PC-9 (cell line): ENCODE measurements around the gene ZNF655.

Experiments
- CTCF ChIP-seq: fragments of 200-600 bp; sonication (generic); conservative IDR thresholded peaks from 2 replicates; pipeline ENCODE4 v1.6.1; 2017; ENCODE audit warnings: mixed run types, antibody characterized with exemption, mild to moderate bottlenecking, moderate library complexity
- EZH2 ChIP-seq: fragments of 200-600 bp; sonication (generic); IDR thresholded peaks from 2 replicates; pipeline ENCODE4 v1.8.0; 2017; ENCODE audit warnings: antibody characterized with exemption, low read depth

- TF ChIP-seq EZH2, result no peak
- TF ChIP-seq CTCF, result no peak
These were observed 2.6 kb downstream of the ZNF655 start for GRCh38 chr7:99560834-99561736.
